GM18873 (cell line): Measurements from ENCODE around the gene SCMH1.
"Not testable (repeated sequence)": the region's sequence is repeated elsewhere in the genome, so short reads cannot be mapped to it uniquely, and the experiment has no call there.

Experiments
- ATAC-seq: cut with Tn5 transposase; IDR thresholded peaks from one replicate; pipeline ENCODE4 v1.9.1; 2021; ENCODE audit warnings: mild to moderate bottlenecking, moderate library complexity, moderate number of reproducible peaks; ENCODE audit not compliant: unreplicated experiment, low FRiP score

Gene SCMH1

DNA sequence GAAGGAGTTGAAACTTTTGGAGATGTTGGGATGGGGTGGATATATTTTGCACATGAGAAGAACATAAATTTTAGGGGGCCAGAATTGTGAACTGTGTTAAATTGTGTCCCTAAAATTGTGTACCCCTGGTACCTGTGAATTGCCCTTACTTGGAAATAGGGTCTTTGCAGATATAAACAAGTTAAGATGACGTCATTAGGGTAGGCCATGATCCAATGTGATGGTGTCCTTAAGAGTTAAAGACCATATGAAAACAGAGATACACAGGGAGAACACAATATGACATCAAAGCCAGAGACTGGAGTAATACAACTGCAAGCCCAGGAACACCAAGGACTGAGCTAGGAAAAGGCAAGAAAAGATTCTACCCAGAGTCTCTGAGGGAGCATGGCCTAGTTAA, 24.0 kb downstream of the SCMH1 start:
- ATAC-seq = no peak

GRCh38 chr1:41217441-41217840, 24.7 kb downstream of the SCMH1 start:
- no peak for ATAC-seq

- no peak for ATAC-seq
Observed at GRCh38 chr1:41215623-41216022, 26.5 kb downstream of the SCMH1 start.

- ATAC-seq = no peak
Observed at GRCh38 chr1:41213341-41213740, 28.8 kb downstream of the SCMH1 start.

GRCh38 chr1:41211608-41212007, 30.5 kb downstream of the SCMH1 start:
- ATAC-seq = not testable (repeated sequence)

GRCh38 chr1:41207053-41207452, 35.1 kb downstream of the SCMH1 start:
- not testable (repeated sequence) for ATAC-seq

- no peak for ATAC-seq
Observed at GRCh38 chr1:41200728-41201127, 41.4 kb downstream of the SCMH1 start.

DNA sequence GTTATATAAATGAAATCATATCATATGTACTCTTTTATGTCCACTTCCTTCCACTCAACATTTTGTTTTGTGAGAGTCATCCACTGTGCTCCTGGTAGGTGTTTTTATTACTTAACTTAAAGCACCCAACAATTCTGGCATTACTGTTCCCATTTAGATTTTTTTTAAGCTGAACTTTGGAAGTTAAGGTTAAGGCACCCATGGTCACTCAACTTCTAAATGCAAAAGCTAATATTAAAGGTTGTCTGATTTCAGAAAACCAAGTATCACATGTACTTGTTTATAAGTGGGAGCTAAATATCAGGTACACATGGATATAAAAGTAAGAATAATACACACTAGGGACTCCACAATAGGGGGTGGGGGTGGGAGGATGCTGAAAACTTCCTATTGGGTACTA, 42.7 kb downstream of the SCMH1 start:
- ATAC-seq = no peak

DNA sequence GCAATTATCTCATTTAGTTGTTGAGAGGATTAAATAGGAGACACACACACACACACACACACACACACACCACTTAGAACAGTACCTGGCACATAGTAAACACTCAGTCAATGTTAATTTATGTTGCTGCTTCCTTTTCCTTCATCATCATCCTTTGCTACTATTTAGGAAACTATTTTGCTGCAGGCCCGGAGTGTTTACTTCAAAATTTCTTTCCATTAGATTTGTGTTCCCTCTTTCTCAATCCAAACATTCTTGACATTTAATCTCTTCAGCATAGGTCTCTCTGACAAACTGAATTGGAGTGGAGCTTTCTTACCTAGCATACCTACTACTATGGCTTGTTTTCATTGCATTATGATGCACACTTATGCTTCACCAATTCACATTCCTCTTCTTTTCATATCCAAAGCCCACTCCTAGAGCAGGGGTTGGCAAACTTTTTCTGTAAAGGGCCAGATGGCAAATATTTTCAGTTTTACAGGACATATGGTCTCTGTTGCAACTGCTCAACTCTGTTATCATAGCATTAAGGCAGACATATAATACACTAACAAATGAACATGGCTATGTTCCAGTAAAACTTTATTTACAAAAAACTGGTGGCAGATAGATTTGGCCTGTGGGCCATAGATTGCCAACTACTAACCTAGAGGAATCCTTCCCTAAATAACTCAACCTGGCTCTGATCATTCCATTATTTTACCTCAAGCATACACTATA, 49.5 kb downstream of the SCMH1 start:
- no peak for ATAC-seq

DNA sequence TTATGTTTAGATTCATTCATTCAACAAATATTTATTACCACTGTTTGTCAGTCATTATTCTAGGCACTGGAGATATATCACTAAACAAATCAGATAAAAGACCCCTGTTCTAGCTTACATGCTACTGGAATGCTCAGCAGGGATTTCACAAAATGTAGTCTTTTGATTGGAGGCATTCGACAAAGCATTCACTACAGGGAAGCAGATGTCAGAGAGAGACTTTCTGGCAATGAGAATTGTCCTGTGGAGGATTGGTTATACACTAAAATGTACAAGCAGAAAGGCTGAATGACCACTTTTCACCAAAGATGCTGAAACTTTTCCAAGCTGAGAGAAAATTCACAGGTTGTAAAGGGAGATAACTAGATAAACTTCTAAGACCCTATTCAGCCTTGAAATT, 57.7 kb downstream of the SCMH1 start:
- ATAC-seq = no peak

DNA sequence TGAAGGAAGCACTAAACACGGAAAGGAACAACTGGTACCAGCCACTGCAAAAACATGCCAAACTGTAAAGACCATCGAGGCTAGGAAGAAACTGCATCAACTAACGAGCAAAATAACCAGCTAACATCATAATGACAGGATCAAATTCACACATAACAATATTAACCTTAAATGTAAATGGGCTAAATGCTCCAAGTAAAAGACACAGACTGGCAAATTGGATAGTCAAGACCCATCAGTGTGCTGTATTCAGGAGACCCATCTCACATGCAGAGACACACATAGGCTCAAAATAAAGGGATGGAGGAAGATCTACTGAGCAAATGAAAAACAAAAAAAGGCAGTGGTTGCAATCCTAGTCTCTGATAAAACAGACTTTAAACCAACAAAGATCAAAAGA, 63.9 kb downstream of the SCMH1 start:
- ATAC-seq = not testable (repeated sequence)

DNA sequence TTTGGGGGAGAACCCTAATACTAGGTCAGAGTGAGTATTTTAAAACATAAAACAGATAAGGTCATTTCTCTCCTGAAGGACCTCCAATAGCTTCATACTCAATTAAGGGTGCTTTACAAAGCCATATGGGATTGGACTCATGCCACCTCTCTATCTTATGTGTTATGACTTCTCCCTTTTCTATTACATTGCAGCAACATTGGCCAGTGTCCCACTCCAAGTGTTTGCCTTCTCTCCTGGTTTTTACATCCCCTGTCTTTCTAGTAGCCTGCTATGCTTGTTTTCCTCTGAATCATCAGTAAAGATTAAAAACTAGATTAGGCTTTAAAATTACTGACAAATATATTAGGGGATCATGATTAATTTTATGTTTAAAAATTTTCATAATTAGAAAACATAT, 66.6 kb downstream of the SCMH1 start:
- ATAC-seq = no peak

GRCh38 chr1:41174170-41174569, 67.9 kb downstream of the SCMH1 start:
- no peak for ATAC-seq

DNA sequence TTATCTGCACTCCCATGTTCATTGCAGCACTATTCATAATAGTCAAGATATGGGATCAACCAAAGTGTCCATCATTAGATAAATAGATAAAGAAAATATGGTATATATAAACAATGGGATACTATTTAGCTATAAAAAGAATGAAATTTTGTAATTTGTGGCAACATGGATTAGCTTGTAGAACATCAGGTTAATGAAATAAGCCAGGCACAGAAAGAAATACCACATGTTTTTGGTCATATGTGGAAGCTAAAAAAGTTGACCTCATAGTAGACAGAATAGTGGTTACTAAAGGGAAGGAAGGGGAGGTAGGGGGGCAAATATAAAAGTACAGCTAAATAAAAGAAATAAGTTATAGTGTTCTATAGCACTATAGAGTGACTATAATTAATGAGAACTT, 68.5 kb downstream of the SCMH1 start:
- no peak for ATAC-seq

GRCh38 chr1:41171266-41171874, 70.7 kb downstream of the SCMH1 start:
- ATAC-seq = no peak

GRCh38 chr1:41169799-41170180, 72.3 kb downstream of the SCMH1 start:
- no peak for ATAC-seq

DNA sequence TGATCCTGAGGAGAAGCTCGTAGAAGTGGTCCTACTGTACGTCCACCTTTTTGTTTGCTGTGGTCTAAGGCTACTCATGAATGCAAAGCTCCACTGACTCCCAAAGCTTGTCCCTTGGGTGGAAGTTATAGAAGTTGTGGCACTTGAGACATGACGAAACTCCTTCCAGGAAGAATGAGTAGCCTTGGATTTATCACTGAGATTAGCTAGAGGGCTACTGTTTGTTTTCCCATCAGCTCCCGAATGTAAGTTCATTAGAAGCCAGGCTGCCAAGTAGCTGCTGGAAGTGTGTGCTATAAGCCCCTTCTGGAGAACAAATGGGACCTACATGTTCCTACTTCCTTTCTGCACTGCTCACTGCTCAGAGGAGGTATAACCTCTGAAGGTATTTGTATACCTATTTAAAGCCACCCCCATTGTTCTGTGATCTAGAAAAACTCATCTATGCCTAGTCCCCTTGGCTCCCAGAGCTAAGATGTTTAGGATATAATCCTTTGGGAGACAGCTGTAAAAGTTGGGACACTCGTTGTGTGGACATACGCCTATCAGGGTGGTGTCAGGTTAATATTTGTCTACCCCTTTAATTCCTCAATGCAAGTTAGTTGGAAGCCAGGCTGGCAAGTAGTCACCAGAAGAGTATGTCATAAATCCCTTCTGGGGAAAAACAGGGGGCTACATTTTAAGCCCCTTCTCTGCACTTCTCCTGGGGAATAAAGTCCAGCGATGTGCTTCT, 72.9 kb downstream of the SCMH1 start:
- no peak for ATAC-seq

DNA sequence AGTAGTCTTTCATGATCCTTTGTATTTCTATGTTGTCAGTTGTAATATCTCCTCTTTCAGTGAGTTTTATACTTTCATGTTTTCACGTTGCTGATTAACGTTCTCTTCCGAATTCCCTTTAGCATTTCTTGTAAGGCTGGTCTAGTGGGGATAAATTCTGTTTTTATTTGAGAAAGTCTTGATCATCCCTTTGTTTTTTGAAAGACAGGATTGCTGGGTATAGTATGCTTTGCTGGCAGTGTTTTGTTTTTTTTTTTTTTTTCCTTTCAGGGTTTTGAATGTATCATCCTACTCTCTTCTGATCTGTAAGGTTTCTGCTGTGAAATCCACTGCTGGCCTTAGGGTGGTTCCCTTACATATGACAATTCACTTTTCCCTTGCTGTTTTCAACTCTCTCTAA, 74.4 kb downstream of the SCMH1 start:
- no peak for ATAC-seq

DNA sequence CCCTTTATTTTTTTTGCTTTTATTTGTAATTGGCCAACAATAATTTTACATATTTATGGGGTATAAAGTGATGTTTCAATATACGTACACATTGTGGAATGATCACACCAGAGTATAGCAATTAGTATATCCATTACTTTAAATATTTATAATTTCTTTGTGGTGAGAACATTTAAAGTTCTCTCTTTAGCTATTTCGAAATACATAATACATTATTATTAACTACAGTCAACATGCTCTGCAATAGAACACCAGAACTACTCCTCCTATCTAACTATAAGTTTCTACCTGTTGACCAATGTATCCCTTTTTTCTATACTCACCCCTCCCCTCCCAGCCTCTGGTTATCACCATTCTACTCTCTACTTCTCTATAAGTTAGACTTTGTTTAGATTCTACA, 77.4 kb downstream of the SCMH1 start:
- ATAC-seq = no peak

- ATAC-seq = no peak
Observed at GRCh38 chr1:41162441-41162840, 79.7 kb downstream of the SCMH1 start.

- no peak for ATAC-seq
Observed at GRCh38 chr1:41161846-41162245, 80.3 kb downstream of the SCMH1 start.
